DMS 273 (cell line): ENCODE results near the gene CTDSPL.
A peak's percentile ranks its signal among the peaks of the same experiment; 100 is the strongest.
"Not testable (repeated sequence)": the region's sequence is repeated elsewhere in the genome, so short reads cannot be mapped to it uniquely, and the experiment has no call there.

Source experiments
- DNase-seq: peaks from one replicate; lab custom pipeline; 2025; ENCODE audit not compliant: unreplicated experiment; lab: John Stamatoyannopoulos, UW

Gene CTDSPL, protein sequence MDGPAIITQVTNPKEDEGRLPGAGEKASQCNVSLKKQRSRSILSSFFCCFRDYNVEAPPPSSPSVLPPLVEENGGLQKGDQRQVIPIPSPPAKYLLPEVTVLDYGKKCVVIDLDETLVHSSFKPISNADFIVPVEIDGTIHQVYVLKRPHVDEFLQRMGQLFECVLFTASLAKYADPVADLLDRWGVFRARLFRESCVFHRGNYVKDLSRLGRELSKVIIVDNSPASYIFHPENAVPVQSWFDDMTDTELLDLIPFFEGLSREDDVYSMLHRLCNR

DNA sequence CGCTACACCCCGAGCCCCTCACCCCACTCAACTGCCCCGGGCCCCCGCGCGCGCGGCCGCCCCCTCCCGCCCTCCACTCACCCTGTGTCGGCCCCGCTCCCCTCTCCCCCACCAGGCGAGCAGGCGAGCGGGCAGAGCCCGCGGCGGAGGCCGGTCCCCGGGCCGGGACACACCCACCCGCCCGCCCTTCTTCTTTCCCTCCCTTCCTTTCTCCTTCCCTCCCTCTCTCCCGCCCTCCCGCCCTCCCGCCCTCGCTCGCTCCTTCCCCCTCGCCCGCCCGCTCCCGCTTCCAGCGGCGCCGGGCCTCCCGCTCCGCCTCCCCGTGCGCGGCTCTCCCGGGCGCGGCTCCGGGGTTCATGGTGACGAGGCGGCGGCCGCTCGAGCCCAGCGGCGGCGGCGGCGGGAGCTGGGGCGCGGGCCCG, at the start of gene CTDSPL:
Gene CTDSPL, plus strand, starts transcription at position 261 of the 422 bp plus-strand sequence. CDS start 320 bp downstream, outside the sequence.
- peak; percentile 71 for DNase-seq

DNA sequence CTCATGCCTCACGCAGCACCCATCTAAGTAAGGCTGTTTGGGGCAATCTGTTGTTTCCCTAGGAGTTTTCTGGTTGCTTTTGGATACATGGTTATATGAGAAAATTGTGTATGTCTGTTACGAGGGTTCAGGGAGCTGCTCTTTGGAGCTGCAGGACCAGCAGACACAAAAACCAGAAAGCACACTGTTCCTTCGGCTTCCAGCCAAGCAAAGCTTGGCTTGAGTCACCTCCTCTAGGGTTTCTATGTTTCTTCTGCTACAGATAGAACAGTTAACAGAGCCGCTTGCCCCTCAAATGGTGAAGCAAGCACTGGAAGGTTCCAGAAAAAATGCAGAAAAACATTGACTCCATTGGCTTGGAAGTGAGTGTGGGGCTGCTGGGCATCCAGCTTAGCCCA, 49.2 kb upstream of the CTDSPL start:
- no peak for DNase-seq

DNA sequence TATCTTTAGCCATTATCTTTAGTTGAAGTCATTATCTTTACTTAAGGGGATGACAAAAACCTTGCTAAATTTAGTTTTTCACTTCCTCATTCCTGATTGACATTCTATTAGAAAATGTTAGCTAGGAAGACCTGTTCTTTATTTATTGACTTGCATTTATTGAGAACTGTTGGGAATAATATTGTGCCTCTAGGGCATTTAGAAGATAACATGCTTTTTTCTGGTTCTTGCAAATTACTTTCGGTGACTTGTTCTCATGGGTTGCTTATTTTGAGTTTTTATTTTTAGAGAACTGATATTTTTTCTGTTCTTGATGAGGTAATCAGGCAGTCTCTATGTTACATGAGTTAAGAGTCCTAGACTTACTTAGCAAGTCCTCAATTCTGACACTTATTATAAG, 48.3 kb upstream of the CTDSPL start:
- no peak for DNase-seq

- DNase-seq: peak; percentile 67
These were observed 47.1 kb upstream of the CTDSPL start for GRCh38 chr3:37814547-37814946.

GRCh38 chr3:37815156-37815555, 46.5 kb upstream of the CTDSPL start:
- not testable (repeated sequence) for DNase-seq

DNA sequence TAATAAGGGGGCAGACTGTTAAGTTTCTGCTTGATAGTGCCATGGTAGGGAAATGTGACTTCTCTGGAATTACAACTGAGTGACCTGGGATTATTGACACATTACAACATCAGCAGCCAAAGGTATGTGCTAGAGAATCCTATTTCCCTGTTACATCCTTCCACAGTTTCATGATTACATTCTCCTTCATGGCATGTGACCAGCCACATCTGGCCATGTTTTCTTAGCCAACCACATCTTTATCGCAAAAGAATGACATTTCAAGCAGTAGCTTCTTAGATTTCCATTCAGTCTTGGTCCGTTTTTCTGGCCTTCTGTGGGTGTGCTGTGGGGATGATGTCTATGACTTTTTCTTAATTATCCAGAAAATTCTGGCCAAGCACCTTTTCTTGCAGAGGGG, 45.4 kb upstream of the CTDSPL start:
- DNase-seq: no peak

DNA sequence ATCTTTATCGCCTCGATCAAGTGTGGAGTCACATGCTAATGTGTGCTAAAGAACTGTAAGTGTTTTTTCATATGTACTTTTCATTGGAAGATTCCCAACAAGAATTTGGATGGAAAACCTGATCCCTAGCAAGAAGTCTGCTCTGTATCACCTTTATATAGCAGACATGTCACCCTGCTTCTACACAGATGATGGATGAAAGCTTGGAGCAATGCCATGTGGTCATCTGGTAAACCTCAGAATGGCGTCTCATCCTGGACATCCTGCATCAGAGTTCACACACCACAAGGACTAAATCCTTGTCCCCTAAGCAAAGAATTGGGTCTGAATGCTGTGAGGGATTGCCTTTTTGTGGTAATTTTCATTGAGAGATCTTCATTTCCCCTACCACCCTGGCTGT, 42.1 kb upstream of the CTDSPL start:
- DNase-seq: no peak

- no peak for DNase-seq
These were observed 41.4 kb upstream of the CTDSPL start for GRCh38 chr3:37820286-37820685.

DNA sequence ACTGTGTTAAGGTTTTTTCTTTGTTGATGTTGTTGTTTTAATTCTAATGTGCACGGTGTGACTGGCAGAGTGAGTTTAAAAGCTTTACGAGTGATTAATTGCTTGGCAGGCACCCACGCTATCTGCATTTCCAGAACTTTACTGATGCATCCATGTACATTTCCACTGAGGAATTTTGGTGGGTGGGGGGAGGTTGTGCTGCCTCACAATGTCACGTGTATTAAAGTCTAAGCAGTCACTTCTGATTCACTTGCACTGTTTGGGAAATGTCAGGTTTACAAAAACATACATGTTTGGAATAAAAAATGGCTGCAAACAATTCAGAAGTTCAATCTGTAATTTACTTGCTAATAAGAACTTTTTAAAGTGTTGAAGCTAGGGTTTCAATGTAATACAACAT, 38.5 kb upstream of the CTDSPL start:
- no peak for DNase-seq

DNA sequence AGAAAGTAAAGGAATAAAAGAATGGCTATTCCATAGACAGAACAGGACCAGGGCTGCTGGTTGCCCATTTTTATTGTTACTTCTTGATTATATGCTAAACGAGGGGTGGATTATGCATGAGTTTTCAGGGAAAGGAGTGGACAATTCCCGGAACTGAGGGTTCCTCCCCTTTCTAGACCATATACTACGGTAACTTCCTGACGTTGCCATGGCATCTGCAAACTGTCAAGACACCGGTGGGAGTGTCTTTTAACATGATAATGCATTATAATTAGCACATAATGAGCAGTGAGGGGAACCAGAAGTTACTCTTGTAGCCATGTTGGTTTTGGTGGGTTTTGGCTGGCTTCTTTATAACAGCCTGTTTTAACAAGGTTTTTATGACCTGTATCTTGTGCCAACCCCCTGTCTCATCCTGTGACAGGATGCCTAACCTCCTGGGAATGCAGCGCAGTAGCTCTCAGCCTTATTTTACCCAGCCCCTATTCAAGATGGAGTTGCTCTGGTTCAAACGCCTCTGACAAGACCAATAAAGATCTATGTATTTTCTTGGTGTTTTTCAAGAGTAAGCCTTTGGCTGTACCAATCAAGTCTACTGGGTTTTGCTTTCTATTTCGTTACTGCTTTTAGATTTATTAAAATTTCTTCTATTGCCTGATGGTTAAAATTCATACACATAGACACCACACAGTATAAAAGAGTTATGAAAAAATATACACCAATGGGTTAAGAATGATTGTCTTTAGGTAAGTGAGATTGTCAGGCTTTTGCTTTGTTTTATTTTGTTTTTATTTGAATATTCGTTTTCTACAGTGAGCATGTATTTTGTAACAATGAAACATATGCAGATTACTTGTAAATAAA, 37.4 kb upstream of the CTDSPL start:
- no peak for DNase-seq

DNA sequence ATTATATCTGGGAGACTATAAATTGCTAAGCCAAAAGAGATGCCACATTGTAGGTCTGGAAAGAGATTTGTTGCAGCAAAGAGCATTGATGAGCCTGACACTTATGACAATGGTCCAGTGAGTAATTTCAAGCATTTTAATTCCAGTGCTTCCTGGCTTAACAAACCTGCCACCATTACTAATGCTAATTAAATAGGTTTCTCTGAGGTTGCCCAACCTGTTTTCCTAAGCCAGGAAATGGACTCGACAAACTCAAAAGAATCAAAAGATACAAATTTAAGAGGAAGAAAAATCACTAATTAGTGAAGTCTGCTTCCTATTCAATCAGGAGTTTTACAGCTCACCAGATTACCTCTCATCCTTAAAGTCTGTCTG, 36.7 kb upstream of the CTDSPL start:
- DNase-seq: no peak

DNA sequence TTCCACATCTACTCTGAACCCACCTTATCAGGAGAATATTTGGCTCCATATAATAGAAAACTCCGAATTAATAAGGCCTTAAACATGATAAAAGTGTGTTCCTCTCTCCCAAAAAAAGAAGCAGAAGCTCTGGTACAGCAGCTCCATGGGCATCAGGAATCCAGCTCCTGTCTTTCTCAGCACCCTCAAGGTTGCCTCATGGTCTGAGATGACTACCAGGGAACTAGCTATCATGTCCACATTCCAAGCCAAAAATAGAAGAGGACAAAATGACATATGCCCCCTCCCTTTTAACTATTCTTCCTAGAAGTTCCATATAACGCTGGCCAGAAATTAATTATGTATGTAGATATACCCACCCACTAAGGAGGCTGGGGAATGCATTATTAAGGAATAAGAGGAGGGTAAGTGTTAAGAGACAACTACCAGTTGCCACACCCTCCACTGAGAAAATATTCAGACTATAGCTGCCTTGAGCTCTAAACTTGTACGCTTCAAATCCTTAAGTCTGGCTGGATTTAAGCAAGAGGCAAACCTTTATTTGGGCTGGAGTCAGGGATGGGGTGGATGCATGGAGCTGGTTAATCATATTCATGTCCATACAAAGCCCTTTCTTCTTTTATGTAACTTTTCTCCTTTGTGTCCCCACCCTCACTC, 35.8 kb upstream of the CTDSPL start:
- DNase-seq: no peak

- DNase-seq: no peak
These were observed 35.2 kb upstream of the CTDSPL start for GRCh38 chr3:37826502-37826901.

GRCh38 chr3:37826933-37827332, 34.7 kb upstream of the CTDSPL start:
- no peak for DNase-seq

DNA sequence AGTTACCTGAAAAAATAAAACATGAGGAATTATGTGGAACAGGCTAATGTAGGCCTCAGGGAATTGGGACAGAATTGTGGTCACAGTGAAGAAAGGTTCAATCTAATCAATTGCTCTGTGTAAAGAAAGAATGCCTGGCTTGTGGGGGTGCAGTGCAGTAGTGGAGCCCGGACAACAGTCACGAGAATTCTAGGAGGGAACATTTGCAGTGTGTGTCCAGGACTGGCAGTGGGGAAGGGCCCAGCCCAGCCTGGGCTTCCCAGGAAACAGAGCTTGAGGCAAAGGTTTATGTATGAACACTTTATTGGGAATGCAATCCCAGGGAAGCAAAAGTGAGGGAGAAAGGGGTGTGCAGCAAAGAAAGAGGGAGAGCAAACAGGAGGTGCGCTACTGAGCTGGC, 29.2 kb upstream of the CTDSPL start:
- DNase-seq: no peak

DNA sequence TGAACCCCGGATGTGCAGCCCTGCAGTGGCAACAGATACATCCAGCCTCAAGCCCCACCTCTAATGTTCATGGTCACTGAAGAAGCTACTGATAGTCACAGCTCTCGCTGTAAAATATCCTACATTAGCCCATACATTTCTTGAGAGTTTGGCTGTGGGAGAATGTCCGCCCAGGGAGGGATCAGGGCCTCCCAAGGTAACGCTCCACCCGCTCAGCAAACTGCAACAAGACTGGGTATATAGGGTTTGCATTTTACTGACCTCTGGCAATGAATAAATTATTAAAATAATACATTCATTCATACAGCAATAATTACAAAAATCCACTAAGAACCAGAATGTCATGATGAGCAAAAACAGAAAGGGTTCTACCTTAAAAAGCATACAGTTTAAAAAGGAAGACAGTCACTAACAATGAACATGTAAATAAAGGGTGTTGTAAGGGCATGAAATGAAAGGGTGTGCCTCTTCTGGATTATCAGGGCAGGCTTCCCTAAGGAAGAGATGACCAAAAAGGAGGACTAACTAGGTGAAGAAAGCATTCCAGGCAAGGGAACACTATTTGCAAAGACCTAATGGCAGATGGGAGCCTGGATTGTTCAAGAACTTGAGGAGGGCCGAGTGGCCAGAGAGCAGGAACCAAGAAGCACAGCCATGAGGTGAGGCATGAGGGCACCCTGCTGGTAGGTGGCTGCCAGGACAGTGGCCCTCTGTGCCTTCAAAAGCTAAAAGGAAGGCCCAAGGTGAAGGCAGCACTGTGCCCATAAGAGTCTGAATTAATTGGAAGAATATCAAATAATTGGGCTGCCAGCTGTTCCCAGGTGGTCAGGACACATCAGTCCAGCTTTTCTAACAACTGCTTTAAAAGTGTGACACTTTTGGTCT, 28.1 kb upstream of the CTDSPL start:
- DNase-seq: peak; percentile 44

- DNase-seq: no peak
These were observed 25.1 kb upstream of the CTDSPL start for GRCh38 chr3:37836589-37836988.

GRCh38 chr3:37847689-37848088, 14.0 kb upstream of the CTDSPL start:
- no peak for DNase-seq

GRCh38 chr3:37849146-37849923, 12.3 kb upstream of the CTDSPL start:
- DNase-seq: no peak

DNA sequence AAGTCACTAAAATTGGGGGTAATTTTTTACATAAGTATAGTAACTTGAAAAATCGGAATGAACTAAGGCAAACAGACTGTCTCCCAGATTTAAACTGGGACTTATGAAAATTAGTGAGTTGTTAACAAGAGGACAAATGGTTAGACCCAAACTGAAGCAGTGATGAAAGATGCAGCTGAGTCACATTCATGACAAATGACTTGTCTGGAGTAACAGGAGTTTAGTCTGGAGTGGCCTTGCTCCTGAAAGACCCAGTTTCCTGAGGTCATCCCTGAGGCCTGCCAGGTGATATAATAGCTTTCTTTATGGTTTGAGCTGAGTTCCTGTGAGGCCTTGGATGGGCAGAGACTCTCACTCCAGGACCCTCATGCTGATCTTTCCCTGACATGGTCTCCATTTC, 9.6 kb upstream of the CTDSPL start:
- no peak for DNase-seq
